CD4-positive, alpha-beta T cell (primary cell): ENCODE measurements around the gene ISG20. TPM values are rescaled to one million over a fixed set of nuclear protein-coding genes. Genes with fewer than 3 reads are reported as not detected.

ENCODE experiments used
- ATAC-seq: fragments of 200-7000 bp; cut with Tn5 transposase; one replicate; pipeline ENCODE4 v1.10.0; 2022; ENCODE audit warnings: mild to moderate bottlenecking; ENCODE audit not compliant: poor library complexity
- CTCF ChIA-PET: fragments of 350-600 bp; sonication (Branson Sonifier 250); formaldehyde crosslinking; loops from one replicate; lab custom pipeline; 2021; ENCODE audit warnings: antibody characterized with exemption, inconsistent platforms; lab: Charles Lee
- POLR2A ChIA-PET: fragments of 350-600 bp; sonication (Branson Sonifier 250); formaldehyde crosslinking; loops from one replicate; lab custom pipeline; 2021; ENCODE audit warnings: antibody characterized with exemption, inconsistent platforms; lab: Charles Lee
- DNase-seq, 14 experiments: peaks; one replicate each; pipeline ENCODE4 v3.0.0-alpha.2; 2013 to 2020; ENCODE audit warnings: mixed read lengths in 2 of 14
- H3K27ac ChIP-seq, 2 donors: one replicate each; pipeline versions ENCODE4 v1.5.1 to v1.7.0; 2013; ENCODE audit warnings: low read length in 2 of 2, low read depth in 1 of 2, mild to moderate bottlenecking in 1 of 2
- H3K27me3 ChIP-seq, 2 experiments: 1 replicate in 1 of 2; 2 replicates in 1 of 2; pipeline versions ENCODE4 v1.6.1 to v1.7.0; 2013; ENCODE audit warnings: low read length in 2 of 2, control low read depth in 1 of 2, mild to moderate bottlenecking in 1 of 2, moderate library complexity in 1 of 2; ENCODE audit not compliant: insufficient read depth in 2 of 2, control insufficient read depth in 1 of 2
- H3K36me3 ChIP-seq: one replicate; pipeline ENCODE4 v1.6.1; 2013; ENCODE audit warnings: low read length, control low read depth; ENCODE audit not compliant: insufficient read depth
- H3K4me1 ChIP-seq: one replicate; pipeline ENCODE4 v1.6.1; 2013; ENCODE audit warnings: low read length, control low read depth; ENCODE audit not compliant: insufficient read depth
- H3K4me3 ChIP-seq: one replicate; pipeline ENCODE4 v1.5.1; 2013; ENCODE audit warnings: mild to moderate bottlenecking, low read length, moderate library complexity
- H3K9me3 ChIP-seq, 2 experiments: 1 replicate in 1 of 2; 2 replicates in 1 of 2; pipeline versions ENCODE4 v1.6.1 to v1.7.0; 2013; ENCODE audit warnings: low read length in 2 of 2, mild to moderate bottlenecking in 2 of 2, control low read depth in 1 of 2, moderate library complexity in 1 of 2; ENCODE audit not compliant: control insufficient read depth in 1 of 2, insufficient read depth in 1 of 2
- H3K27ac Mint-ChIP-seq: one replicate; pipeline ENCODE4 v1.8.0; 2020; ENCODE audit warnings: mixed read lengths
- H3K27me3 Mint-ChIP-seq: one replicate; pipeline ENCODE4 v1.8.0; 2021; ENCODE audit warnings: mixed read lengths
- H3K36me3 Mint-ChIP-seq: one replicate; pipeline ENCODE4 v1.8.0; 2021; ENCODE audit warnings: low read depth, mixed read lengths
- H3K4me1 Mint-ChIP-seq: one replicate; pipeline ENCODE4 v1.8.0; 2021; ENCODE audit warnings: low read depth, mixed read lengths
- H3K4me3 Mint-ChIP-seq: one replicate; pipeline ENCODE4 v1.8.0; 2020; ENCODE audit warnings: mild to moderate bottlenecking, mixed read lengths
- H3K9me3 Mint-ChIP-seq: one replicate; pipeline ENCODE4 v1.8.0; 2020; ENCODE audit warnings: mixed read lengths
- intact Hi-C, 2 experiments: fragments of 100-400 bp; cut with DNase I in 1 of 2; cut with micrococcal nuclease in 1 of 2; formaldehyde crosslinking; loops; one replicate each; pipeline versions ENCODE4 v1.15.1 to v1.9.0; 2023 to 2025; cut with DNase I, micrococcal nuclease
- total RNA-seq, 174 experiments: library from RNA in 2 of 174; stranded (reverse) in 2 of 174; gene quantifications; one replicate each; pipeline ENCODE4 v1.2.3 and lab custom pipeline; 2021 to 2026
- TF ChIP-seq, protein P1 (sequence below): fragments of 200-600 bp; IDR thresholded peaks from one replicate; pipeline ENCODE4 v1.8.0; 2022; ENCODE audit warnings: antibody characterized with exemption, mild to moderate bottlenecking

Gene ISG20
- total RNA-seq, 2 experiments from 2014 or later, result 152 to 157 TPM

DNA sequence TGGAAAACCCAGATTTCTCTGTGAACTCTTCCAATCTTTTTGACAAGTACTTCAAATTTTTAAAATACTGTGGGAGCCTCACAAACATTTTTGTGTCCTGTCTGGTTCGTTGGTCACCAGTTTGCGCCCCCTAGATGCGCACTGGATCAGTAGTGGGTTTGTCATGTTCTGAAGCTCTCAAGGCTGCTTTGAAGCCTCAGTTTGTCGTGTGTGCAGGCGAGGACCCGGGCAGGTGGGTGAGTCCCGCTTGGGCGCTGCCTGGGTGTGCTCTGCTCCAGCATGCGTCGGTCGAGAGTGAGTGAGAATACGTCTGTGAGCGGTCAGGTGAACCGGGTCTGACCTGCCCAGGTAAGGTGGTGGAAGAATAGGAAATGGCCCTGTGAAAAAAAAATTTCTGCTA, 34.9 kb upstream of the ISG20 start:
- no peak for DNase-seq
- Mint-ChIP-seq H3K9me3 (no peaks in the 10 kb centered on the region), H3K4me1 (peaks cover 17% of the 10 kb centered on the region), H3K4me3 (no peak overlapping the region), H3K36me3 (no peaks in the 10 kb centered on the region), H3K27ac (no peak overlapping the region), H3K27me3 (peaks cover 91% of the 10 kb centered on the region)
- Histone ChIP-seq H3K4me3 (no peak overlapping the region), H3K36me3 (no peaks in the 10 kb centered on the region), H3K9me3 (peaks cover 0 to 27% of the 10 kb centered on the region in 2 experiments), H3K4me1 (peaks cover 21% of the 10 kb centered on the region), H3K27me3 (peaks cover 58 to 61% of the 10 kb centered on the region in 2 experiments), H3K27ac (no peak overlapping the region)
- no peak for ATAC-seq
- intact Hi-C loops, result no loop called here
- TF ChIP-seq, protein P1, sequence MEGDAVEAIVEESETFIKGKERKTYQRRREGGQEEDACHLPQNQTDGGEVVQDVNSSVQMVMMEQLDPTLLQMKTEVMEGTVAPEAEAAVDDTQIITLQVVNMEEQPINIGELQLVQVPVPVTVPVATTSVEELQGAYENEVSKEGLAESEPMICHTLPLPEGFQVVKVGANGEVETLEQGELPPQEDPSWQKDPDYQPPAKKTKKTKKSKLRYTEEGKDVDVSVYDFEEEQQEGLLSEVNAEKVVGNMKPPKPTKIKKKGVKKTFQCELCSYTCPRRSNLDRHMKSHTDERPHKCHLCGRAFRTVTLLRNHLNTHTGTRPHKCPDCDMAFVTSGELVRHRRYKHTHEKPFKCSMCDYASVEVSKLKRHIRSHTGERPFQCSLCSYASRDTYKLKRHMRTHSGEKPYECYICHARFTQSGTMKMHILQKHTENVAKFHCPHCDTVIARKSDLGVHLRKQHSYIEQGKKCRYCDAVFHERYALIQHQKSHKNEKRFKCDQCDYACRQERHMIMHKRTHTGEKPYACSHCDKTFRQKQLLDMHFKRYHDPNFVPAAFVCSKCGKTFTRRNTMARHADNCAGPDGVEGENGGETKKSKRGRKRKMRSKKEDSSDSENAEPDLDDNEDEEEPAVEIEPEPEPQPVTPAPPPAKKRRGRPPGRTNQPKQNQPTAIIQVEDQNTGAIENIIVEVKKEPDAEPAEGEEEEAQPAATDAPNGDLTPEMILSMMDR, result no peak
- CTCF ChIA-PET, result interaction anchor here (1.2 kb wide), 1 partner anchor 20 kb away, joined by 3 read pairs; no protein-coding TSS in a partner anchor
- POLR2A ChIA-PET, result no interaction called here

GRCh38 chr15:88604381-88605188, 34.2 kb upstream of the ISG20 start:
- intact Hi-C loops, result no loop called here
- ChIA-PET POLR2A (no interaction called here), CTCF (interaction anchor here (1.2 kb wide), 1 partner anchor 20 kb away, joined by 3 read pairs; no protein-coding TSS in a partner anchor)
- Histone ChIP-seq H3K27me3 (peaks cover 64 to 68% of the 10 kb centered on the region in 2 experiments), H3K27ac (no peak overlapping the region), H3K4me1 (peaks cover 21% of the 10 kb centered on the region), H3K9me3 (peaks cover 0 to 27% of the 10 kb centered on the region in 2 experiments), H3K36me3 (no peaks in the 10 kb centered on the region), H3K4me3 (peak overlapping the region; percentile 12)
- H3K27me3 Mint-ChIP-seq, result peaks cover 96% of the 10 kb centered on the region
- no peak for DNase-seq
- peaks cover 17% of the 10 kb centered on the region for H3K4me1 Mint-ChIP-seq
- no peak for ATAC-seq
- TF ChIP-seq, protein P1, result no peak
- H3K27ac Mint-ChIP-seq, result no peak overlapping the region
- H3K4me3 Mint-ChIP-seq, result no peak overlapping the region
- H3K36me3 Mint-ChIP-seq, result no peaks in the 10 kb centered on the region
- H3K9me3 Mint-ChIP-seq, result no peaks in the 10 kb centered on the region

DNA sequence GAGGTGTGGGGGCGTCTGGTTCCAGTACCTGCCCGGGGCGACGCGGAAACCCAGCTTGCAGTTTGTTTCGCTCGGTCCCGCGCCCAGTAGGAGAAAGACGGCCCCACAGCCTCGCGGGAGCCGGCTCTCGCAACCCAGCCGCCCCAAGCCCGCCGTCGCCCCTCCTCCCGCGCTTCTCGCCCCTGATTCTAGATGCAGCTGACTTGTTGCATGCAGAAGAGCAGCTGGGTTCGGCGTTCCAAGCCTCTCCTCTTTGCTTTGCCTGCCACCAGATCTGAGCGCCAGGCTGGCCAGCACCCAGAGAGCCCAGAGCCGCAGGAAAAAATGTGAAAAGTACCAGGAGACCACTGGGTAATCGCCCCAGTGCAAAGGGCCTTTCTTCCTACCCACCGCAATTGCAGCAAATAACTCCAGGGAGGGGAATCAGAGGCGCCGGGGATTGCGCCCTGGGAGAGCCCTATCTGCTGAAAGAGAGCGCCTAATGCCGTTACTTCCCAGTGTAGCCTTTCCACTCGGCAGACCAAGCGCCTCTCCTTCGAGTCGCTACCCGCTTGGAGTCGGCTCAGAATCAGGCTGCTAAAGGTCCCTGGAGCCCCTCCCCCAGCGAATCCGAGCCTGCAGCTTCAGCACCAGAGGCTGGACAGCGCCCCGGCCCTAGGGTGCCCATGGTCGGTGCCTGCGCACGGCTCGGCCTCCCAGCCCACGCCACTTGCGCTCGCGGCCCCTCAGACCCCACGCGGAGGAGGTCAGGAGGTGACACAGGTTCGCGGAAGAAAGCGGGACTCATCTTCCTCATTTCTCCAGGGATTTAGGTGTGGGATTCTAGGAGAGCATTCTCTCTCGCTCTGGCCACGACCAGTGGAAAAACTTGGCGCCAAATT, 33.4 kb upstream of the ISG20 start:
- H3K4me3 Mint-ChIP-seq, result peak overlapping the region; percentile 34
- intact Hi-C loops, result no loop called here
- H3K27ac Mint-ChIP-seq, result no peak overlapping the region
- H3K9me3 Mint-ChIP-seq, result no peaks in the 10 kb centered on the region
- H3K4me1 ChIP-seq, result peaks cover 21% of the 10 kb centered on the region
- H3K27me3 ChIP-seq, result peaks cover 63 to 77% of the 10 kb centered on the region in 2 experiments
- H3K4me1 Mint-ChIP-seq, result peaks cover 17% of the 10 kb centered on the region
- TF ChIP-seq, protein P1, result no peak
- no peaks in the 10 kb centered on the region for H3K36me3 ChIP-seq
- ChIA-PET CTCF (no interaction called here), POLR2A (no interaction called here)
- no peak overlapping the region for H3K27ac ChIP-seq
- DNase-seq, result peak in 12 of 14 experiments; percentile 31 to 72 (median 41)
- ATAC-seq, result peak; percentile 73
- H3K9me3 ChIP-seq, result peaks cover 0 to 27% of the 10 kb centered on the region in 2 experiments
- H3K36me3 Mint-ChIP-seq, result no peaks in the 10 kb centered on the region
- H3K4me3 ChIP-seq, result no peak overlapping the region
- peaks cover 96% of the 10 kb centered on the region for H3K27me3 Mint-ChIP-seq
